Measurements from ENCODE around the gene DNAJC15.
A peak's percentile ranks its signal among the peaks of the same experiment; 100 is the strongest.

DNAJC15 gene

DNA sequence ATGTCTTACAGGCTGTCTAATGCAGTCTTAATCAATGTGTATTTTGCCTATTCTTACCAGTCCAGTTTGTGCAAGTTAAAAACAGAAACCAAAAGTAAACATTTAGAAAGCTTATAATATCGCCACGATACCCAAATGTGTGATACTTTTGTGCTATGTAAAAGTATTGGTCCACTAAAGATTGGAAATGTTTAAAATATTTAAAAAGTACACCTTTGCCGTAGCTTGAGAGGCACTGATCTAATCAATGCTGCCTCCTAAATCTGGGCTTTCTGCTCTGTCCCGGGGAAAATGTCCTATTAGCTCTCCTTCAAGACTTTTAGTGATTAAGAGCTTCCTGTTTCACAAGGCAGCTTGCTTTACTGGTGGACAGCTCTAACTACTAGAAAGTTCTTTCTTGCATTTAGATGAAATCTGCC is 64.7 kb downstream of the DNAJC15 start:
- no peak for DNase-seq

DNA sequence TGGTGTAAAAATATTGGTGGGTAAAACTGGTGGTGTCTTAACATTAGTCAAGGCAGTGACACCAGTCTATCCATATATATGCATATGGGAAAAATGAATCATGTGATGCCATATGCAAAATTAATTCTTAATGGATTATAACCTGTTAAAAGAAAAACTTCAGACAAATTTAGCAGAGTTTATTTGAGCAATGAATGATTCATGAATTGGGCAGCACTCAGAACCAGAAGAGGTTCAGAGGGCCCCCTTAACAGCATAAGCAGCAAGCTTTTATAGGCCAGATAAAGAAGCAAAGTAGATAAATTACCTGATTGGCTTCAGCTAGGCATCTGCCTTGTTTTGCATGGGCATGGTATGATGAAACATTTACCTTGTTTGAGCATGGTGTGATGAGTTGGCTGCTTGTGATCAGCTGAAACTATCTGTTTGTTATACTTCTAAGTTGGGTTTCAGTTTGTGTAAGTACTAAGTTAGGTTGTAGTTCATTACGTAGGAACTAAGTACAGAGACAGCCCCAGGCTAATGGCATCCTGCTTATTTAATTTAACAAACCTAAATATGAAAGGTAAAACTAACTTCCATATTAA is 66.6 kb downstream of the DNAJC15 start:
- no peak for DNase-seq

GRCh38 chr13:43094901-43095300 is 71.5 kb downstream of the DNAJC15 start:
- DNase-seq: no peak

DNA sequence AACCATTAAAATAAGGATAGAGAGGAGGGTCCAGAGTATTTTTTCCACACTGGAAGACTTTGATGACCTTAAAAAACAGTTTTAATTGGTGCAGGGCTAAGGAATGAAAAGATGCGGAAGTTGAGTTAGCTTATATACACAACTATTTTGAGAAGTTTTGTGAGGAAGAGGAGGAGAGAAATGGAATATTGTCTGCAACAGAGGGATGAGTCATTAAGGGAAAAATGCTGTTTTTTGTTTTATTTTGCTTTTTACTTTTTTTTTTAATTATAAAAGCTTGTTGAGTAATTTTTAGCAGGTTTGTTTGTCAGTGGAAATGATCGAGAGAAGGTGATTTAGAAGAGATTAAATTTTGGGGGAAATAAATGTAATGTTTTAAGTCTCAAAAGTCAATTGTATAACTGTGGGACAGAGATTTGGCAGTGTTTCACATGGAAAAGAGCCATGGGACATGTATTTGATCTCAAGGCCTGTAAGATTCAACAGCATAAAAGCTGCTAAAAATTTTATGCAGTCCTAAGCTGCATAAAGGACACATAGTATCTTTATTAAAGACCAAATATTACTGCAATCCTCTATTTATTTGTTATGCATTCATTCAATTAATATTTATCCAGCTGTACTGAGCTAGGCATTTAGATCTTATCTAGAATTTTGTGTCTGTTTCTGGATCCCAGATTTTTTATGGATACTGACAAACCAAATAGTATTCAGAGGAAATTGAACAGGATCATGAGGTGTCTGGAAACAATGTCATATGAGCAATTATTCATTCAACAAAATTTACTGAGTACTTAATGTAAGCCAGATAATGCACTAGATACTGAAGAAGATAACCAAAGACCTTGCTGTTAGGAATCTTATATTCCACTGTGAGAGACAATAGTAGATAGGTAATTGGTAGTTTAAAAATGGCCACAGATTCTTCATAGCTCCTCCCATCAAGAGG is 72.7 kb downstream of the DNAJC15 start:
- DNase-seq: no peak

DNA sequence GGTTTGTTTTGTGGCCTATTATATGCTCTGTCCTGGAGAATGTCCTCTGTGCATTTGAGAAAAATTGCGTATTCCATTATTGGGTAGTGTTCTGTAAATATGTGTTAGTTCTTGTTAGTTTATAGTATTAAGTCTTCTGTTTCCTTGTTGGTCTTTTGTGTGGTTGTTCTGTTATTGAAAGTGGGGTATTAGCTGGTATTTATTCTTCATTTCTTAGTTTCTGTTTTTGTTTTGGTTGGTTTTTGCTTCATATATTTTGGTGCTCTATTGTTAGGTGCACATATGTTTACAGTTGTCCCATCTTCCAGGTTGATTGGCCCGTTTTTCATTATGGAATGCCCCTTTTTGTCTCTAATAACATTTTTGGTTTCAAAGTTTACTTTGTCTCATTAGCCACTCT is 77.3 kb downstream of the DNAJC15 start:
- DNase-seq: no peak

DNA sequence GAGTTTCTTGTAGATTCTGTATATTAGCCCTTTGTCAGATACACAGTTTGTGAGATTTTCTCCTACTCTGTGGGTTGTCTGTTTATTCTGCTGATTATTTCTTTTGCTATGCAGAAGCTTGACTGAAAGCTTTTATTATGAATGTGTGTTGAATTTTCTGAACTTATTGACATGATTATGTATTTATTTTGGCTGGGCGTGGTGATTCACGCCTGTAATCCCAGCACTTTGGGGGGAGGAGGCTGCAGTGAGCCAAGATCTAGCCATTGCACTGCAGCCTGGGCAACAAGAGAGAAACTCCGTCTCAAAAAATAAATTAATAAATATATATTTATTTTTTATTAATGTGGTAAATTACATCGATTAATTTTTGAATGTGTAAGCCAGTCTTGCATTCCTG is 78.9 kb downstream of the DNAJC15 start:
- DNase-seq: no peak

GRCh38 chr13:43107780-43108179 is 84.4 kb downstream of the DNAJC15 start:
- no peak for DNase-seq

DNA sequence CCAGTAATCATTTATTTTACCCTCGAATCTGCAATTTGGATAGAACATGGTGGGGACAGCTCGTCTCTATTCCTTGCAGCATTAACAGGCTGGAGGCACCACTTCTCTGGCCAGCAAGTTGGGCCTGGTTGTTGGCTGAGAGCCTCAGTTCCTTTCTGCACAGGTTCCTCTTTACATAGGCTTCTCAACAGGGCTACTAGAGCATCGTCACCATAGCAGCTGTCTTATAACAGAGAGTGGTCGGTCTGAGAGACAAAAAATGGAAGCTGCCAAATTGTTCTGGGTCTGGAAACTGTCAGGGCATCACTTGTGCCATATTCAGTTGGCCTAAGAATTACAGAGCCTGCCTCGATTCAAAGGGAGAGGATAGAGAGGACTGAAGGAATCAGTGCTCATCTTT is 86.7 kb downstream of the DNAJC15 start:
- no peak for DNase-seq

DNA sequence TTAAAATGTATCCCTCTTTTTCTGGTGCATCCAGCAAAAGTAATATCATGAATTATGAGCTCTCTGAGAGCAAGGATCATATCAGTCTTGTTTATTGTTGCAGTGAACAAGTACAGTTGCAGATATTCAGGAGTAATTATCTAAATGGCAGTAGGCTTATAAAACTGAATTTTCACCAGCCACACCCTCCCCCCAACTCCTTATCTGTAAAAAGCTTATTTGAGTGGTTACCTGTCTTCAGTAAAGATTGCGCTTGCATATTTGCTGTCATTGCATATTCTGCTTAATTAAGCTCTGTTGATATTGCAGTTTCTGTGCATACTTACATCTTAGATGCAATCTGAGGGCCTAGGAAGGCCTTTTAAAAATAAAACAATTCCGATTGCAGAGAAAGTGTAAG is 87.3 kb downstream of the DNAJC15 start:
- DNase-seq: no peak

DNA sequence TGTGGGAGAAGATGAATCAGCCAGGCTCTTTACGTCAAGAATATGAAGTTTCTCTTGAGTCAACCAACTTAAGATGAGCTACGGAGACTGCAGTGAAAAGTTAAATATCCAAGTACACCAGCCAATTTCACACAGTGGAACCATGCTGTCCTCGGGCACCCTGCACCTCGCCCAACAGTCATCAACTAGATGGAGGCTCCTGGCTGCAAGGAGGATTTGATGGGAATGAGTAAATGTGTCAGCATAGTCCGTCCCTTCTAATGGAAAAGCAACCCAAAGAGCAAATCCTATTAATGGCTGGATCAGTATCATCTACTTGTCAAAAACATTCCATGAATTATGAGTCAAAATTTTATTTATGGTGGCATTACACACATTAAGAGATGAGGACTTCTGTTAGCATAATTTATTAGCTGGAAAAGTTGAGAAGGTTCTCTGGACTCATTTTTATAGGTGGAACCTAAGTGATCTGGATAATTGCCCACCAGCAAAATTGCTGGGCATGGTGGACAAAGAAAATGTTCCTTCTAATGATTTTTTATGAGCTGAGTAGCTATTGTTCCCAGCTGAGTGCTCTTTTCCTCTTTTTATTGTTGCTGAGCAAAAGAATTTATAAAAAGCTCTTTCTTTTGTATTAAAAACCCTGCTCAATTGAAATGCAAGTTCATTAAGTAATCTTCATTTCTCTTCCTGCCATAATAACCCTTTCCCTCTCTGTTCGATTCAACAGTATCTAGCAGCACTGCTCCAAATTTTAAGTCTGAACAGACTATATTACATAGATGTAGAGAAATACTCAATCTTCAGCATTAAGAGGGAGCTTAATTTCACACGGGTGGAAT is 88.4 kb downstream of the DNAJC15 start:
- DNase-seq: no peak

GRCh38 chr13:43113603-43114002 is 90.2 kb downstream of the DNAJC15 start:
- no peak for DNase-seq

- no peak for DNase-seq
These were observed 91.1 kb downstream of the DNAJC15 start for GRCh38 chr13:43114504-43114903.

DNA sequence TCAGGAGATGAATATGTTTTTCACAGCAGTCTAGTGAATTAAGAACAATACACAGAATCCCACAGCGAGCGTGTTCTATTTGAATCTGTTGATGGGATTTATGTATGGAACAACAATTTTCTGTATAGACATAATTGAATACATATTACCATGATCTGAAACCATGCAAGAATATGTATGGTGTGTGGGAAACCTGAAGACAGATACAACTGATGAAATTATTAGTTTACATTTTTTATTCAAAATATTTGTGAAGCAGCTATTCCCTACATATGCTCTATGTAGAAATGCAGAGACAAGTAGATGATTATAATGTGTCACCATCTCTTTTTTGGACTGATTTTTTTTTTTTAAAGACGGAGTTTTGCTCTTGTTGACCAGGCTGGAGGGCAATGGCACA is 91.8 kb downstream of the DNAJC15 start:
- no peak for DNase-seq

DNA sequence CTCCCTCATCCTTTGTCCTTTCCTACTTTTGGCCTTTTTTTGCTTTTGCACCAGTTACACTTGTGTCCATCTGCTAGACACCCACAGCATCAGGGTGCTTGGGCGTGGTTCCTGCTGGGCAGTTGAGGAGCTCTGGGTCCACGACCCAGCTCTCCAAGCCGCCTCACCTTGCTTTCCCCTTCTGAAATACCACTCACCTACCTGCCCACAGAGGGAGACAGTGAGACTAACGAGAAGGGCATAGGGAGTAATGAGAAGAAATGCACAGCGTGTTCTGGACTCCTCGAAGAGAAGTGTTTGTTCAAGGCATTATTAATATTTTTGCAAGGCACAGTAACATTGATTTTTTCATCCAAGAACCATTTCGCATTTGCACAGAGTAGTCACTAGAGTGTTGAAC is 92.9 kb downstream of the DNAJC15 start:
- DNase-seq: no peak

DNA sequence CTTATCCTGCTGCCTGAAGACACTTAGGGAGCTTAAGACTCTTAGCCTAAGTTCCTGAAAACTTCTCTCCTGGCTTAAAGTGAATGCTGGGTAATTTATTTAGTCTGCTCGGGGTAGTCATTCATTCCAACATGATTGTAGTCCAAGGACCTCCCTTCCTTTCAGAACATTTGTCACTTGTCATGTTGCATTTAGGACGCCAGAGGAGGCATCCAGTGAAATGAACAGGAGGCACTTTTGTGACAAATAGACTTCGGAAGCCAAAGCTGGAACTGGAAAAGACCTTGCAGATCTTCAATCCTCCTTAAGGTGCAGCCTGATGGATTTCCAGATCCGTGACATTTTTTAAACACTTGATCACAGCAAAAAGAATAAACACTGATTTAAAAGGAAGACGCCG is 95.1 kb downstream of the DNAJC15 start:
- no peak for DNase-seq

GRCh38 chr13:43119206-43119605 is 95.8 kb downstream of the DNAJC15 start:
- no peak for DNase-seq

DNA sequence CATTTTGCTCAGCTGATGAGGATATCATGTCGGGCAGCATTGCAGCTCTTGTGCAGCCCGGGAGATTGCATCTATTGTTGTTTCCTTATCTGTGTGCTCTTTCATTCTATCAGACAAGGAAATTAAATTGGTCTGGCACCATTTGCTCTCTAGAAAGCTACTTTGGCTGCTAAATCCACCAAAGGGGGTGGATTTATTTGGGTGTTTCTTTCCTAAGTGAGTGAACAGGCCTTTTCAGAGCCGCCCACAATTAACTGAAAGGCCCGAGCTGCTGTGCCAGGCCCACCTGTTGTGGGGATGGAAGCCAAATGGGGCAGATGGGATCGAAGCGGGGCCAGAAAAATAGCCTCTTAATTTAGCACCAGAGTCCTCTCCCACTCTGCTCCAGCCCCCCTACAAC is 99.4 kb downstream of the DNAJC15 start:
- no peak for DNase-seq

DNA sequence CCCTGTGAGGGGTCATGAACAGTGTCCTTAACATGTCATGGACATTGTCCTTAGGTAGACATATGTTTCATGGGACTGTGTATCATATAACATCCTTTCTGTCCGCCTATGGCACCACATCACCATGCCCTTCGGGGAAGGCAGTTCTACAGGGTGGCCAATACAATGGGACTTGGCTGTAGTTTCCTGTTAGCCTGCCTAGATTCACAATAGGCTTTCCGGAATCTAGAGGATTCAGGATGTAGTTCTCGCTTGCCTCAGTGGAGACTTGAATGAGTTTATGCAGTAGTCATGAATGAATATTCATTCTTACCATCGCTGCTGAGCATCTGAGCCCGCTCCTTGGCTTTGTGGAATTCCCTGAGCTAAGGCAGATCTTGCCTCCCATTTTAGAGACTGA is 100.5 kb downstream of the DNAJC15 start:
- DNase-seq: no peak

DNA sequence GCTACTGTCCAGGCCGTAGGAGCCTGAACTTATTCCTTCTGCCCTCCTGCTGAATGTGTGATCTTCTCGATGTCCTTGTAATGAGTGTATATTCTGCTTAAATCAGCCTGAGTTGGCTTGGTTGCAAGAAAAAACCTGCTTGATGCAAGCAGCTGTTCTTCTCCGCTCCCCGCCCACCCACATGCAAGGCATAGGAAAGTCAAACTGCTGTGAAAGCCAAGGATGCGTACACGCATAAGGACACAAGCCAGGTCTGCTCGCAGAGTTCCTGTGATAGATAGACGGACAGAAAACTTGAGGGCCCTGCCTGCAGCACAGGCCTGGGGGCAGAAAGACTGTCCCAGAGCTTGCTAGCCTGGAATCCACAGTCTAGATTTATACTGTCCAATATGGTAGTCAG is 101.1 kb downstream of the DNAJC15 start:
- DNase-seq: no peak

DNA sequence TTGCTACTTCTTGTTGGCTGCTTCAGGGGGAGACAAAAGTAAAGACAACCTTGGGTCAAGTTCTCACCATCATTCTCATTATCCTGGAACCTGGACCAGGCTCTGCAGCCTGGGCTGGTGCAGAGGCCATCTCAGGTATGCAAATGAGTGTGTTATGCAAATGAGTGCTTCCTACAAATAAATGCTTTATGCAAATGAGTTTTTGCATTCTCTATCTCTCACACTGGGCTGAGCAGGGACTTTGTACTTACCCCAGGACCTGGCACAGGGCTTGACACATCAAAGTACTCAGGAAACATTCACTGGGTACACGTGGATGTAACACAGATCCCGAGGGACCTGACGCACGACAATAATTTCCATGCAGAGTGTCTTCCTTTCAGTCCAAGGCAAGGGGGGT is 103.0 kb downstream of the DNAJC15 start:
- no peak for DNase-seq

DNA sequence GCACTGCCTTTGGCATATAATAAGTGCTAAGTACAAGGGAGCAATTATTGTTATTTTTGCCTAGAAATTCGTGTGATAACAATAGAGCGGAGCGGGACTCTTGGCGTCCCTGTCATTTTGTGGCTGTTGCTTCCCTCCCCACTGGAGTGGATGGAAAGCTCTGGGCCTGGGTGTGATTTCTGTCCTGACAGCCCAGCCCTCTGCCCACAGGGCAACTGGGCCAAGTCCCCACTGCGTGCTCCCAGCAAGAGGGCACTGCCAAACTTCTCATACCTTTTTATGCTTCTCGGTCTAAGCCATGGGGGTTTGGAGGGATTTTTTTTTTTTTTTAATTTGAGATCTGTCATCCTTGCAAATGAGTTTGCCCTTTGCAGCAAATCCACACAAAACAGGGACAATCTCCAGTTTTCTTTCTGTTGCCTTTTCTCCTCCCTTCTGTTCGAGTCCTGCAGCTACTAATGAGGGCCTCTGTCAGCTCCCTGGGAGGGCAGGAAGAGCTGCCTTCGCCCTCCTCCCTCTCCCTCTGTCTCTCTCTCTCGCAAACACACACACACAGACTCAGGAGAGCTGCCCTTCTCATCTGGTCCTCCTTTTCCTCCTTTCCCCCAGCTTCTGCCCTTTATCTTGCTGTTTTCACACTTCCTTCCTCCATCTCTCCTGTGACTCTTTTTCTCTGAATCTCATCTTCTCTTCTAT is 103.9 kb downstream of the DNAJC15 start:
- no peak for DNase-seq

- peak in 1 of 2 donors; percentile 2 for DNase-seq
These were observed 104.4 kb downstream of the DNAJC15 start for GRCh38 chr13:43127827-43128226.

- DNase-seq: no peak
These were observed 105.1 kb downstream of the DNAJC15 start for GRCh38 chr13:43128504-43128961.
